PC-3 (cell line): ENCODE data around the gene MRM3. TPM values are rescaled to one million over a fixed set of nuclear protein-coding genes. Genes with fewer than 3 reads are reported as not detected.

ENCODE experiments used
- ATAC-seq: fragments of 200-7000 bp; cut with Tn5 transposase; 2 replicates; pipeline ENCODE4 v1.9.1; 2020; ENCODE audit warnings: mild to moderate bottlenecking, moderate library complexity
- BruUV-seq: library from RNA; stranded (reverse); fragments of 400-500 nt; replicated peaks from 2 replicates; lab custom pipeline; 2021; lab: Mats Ljungman, UMichigan
- CTCF ChIA-PET: fragments of 300-600 bp; sonication (Branson Sonifier 250); formaldehyde crosslinking; loops from one replicate; lab custom pipeline; 2022; ENCODE audit warnings: antibody characterized with exemption; lab: Charles Lee
- POLR2A ChIA-PET: fragments of 300-600 bp; sonication (Branson Sonifier 250); formaldehyde crosslinking; loops from one replicate; lab custom pipeline; 2022; ENCODE audit warnings: antibody characterized with exemption; ENCODE audit not compliant: unreplicated experiment; lab: Charles Lee
- DNase-seq: peaks from one replicate; pipeline ENCODE4 v3.0.0-alpha.2; 2015
- H2AFZ ChIP-seq: fragments of 300-600 bp; sonication (generic); 2 replicates; pipeline ENCODE4 v1.6.0; 2016; ENCODE audit warnings: antibody characterized with exemption, low read length
- H3F3A ChIP-seq: fragments of 300-600 bp; sonication (generic); one replicate; pipeline ENCODE4 v1.6.0; 2017; ENCODE audit warnings: antibody characterized with exemption, low read length, control low read depth, mild to moderate bottlenecking; ENCODE audit not compliant: unreplicated experiment
- H3K27ac ChIP-seq: fragments of 300-600 bp; sonication (generic); 2 replicates; pipeline ENCODE4 v1.5.1; 2016; ENCODE audit warnings: mild to moderate bottlenecking, low read length
- H3K27me3 ChIP-seq: fragments of 300-600 bp; sonication (generic); 2 replicates; pipeline ENCODE4 v1.6.1; 2016; ENCODE audit warnings: low read length, mixed read lengths
- H3K36me3 ChIP-seq: fragments of 300-600 bp; sonication (generic); 2 replicates; pipeline ENCODE4 v1.6.1; 2016; ENCODE audit warnings: low read depth, mixed run types, low read length, mixed read lengths
- H3K4me1 ChIP-seq: fragments of 300-600 bp; sonication (generic); 2 replicates; pipeline ENCODE4 v1.5.1; 2016; ENCODE audit warnings: low read length; ENCODE audit not compliant: insufficient read depth
- H3K4me2 ChIP-seq: fragments of 300-600 bp; sonication (generic); 2 replicates; pipeline ENCODE4 v1.6.0; 2016; ENCODE audit warnings: low read length
- H3K4me3 ChIP-seq: fragments of 300-600 bp; sonication (generic); 2 replicates; pipeline ENCODE4 v1.5.1; 2016; ENCODE audit warnings: mild to moderate bottlenecking, low read length, mixed read lengths
- H3K79me2 ChIP-seq: fragments of 300-600 bp; sonication (generic); 2 replicates; pipeline ENCODE4 v1.6.1; 2017; ENCODE audit warnings: low read length, mixed read lengths
- H3K9ac ChIP-seq: fragments of 300-600 bp; sonication (generic); 2 replicates; pipeline ENCODE4 v1.6.0; 2016; ENCODE audit warnings: mild to moderate bottlenecking, low read length
- H3K9me2 ChIP-seq: fragments of 300-600 bp; sonication (generic); replicated peaks from 2 replicates; pipeline ENCODE4 v1.6.1; 2016; ENCODE audit warnings: mixed run types, low read length, mixed read lengths
- H3K9me3 ChIP-seq: fragments of 300-600 bp; sonication (generic); 2 replicates; pipeline ENCODE4 v1.6.1; 2016; ENCODE audit warnings: low read length, mixed read lengths
- H4K20me1 ChIP-seq: fragments of 300-600 bp; sonication (generic); 2 replicates; pipeline ENCODE4 v1.6.1; 2016; ENCODE audit warnings: low read length, mixed read lengths
- EZH2 ChIP-seq: fragments of 300-600 bp; sonication (generic); IDR thresholded peaks from one replicate; pipeline ENCODE4 v1.6.1; 2017; ENCODE audit warnings: antibody characterized with exemption, mild to moderate bottlenecking, low read length; ENCODE audit not compliant: unreplicated experiment
- EZH2phosphoT487 ChIP-seq: fragments of 300-600 bp; sonication (generic); IDR thresholded peaks from 2 replicates; pipeline ENCODE4 v1.6.1; 2018; ENCODE audit warnings: mild to moderate bottlenecking, antibody characterized with exemption, low read length, borderline replicate concordance
- intact Hi-C: fragments of 100-400 bp; cut with micrococcal nuclease; formaldehyde crosslinking; loops from 2 replicates; pipeline ENCODE4 v1.9.0; 2023
- total RNA-seq: library from RNA; depleted of rRNA; stranded (reverse); fragments of >200 nt; gene quantifications from 2 replicates; pipeline ENCODE4 v1.2.3, GENCODE V29; 2014
- TF ChIP-seq, protein P1 (sequence below): fragments of 300-600 bp; sonication (generic); conservative IDR thresholded peaks from 2 replicates; pipeline ENCODE4 v1.5.1; 2017; ENCODE audit warnings: antibody characterized with exemption, low read depth, mild to moderate bottlenecking, low read length

MRM3 gene
- total RNA-seq, 1 experiment from 2014 or later = 40.4 TPM

DNA sequence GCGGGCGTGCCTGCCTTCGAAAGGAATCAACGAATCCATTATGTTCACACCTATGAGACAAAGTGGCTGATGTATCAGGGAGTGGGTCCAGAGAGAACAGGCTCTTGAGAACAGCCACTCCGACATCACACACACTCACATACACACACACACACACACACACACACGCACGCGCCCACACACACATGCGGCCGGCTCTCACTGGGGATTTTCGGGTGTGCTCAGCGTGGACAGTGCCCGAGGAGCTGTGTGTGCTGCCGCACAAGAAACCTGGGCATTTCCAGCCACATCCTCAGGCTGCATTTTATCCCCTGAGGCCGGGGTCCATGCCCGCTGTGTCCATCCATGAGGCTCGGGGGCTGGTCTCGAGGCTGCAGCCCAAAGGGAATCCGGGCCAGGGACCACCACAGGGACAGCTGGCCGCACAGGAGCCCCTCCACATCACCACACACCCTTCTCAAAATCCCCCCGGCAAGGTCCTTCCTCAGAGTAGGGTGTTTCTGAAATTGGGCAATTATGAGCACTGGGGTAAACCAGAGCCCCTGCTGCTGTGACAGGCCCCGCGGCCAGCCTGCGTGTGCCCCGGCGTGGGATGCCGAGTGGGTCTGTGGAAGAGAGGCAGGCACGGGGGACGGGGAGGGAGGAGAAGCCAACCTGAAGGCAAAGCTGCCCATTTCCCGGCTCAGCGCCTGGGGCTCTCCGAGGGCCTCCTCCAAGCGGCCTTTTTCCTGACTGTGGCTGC lies 24.8 kb downstream of the MRM3 start:
- Histone ChIP-seq H4K20me1 (no peaks in the 10 kb centered on the region), H3K27me3 (no peaks in the 10 kb centered on the region), H3K36me3 (no peaks in the 10 kb centered on the region), H3K9me2 (no peaks in the 10 kb centered on the region), H3K9me3 (no peaks in the 10 kb centered on the region), H3K4me2 (no peak overlapping the region), H3K79me2 (no peaks in the 10 kb centered on the region), H3F3A (no peaks in the 10 kb centered on the region), H3K4me1 (no peaks in the 10 kb centered on the region), H3K27ac (no peak overlapping the region), H3K9ac (no peak overlapping the region), H2AFZ (no peak overlapping the region), H3K4me3 (no peak overlapping the region)
- TF ChIP-seq EZH2phosphoT487 (no peak), EZH2 (no peak)
- TF ChIP-seq, protein P1, sequence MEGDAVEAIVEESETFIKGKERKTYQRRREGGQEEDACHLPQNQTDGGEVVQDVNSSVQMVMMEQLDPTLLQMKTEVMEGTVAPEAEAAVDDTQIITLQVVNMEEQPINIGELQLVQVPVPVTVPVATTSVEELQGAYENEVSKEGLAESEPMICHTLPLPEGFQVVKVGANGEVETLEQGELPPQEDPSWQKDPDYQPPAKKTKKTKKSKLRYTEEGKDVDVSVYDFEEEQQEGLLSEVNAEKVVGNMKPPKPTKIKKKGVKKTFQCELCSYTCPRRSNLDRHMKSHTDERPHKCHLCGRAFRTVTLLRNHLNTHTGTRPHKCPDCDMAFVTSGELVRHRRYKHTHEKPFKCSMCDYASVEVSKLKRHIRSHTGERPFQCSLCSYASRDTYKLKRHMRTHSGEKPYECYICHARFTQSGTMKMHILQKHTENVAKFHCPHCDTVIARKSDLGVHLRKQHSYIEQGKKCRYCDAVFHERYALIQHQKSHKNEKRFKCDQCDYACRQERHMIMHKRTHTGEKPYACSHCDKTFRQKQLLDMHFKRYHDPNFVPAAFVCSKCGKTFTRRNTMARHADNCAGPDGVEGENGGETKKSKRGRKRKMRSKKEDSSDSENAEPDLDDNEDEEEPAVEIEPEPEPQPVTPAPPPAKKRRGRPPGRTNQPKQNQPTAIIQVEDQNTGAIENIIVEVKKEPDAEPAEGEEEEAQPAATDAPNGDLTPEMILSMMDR = no peak
- DNase-seq = no peak
- POLR2A ChIA-PET = no interaction called here
- CTCF ChIA-PET = no interaction called here
- no TSS peak for BruUV-seq
- ATAC-seq = no peak
- intact Hi-C loops = no loop called here

DNA sequence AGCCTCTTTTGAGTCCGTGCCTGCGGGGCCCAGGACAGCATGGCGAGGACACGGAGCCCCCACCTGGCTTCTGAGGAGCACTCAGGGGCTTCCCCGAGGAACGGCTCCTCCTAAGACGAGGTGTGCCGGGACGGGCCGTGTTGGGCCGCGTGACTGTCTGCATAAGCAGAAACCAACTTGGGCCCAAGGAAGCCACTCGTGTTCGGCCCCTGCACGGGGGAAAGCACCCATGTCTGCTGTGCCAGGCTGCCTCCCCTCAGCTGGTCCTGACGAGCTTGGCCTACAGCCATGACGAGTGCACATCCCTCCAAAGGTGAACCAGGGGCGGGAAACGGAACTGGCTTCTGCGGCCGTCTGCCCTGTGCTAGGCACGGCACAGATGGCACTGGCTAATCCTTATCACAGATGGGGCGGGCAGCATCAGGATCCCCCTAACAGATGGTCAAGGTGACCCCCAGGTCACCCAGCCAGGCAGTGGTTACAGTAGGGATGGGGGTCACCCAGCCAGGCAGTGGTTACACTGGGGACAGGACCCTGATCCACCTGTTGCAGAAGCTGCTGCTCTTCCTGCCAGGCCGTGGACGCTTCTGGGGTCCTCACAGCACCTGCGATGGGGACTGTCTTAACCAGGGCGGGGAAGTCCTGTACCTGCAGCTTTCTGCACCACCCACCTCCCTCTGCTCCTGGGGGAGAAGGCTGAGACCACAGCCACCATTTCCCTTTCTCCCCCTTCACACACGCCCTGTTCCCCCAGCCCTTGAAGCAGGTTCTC lies 25.6 kb downstream of the MRM3 start:
- H3K4me3 ChIP-seq = no peak overlapping the region
- no peaks in the 10 kb centered on the region for H3K9me3 ChIP-seq
- H3K9ac ChIP-seq = no peak overlapping the region
- no TSS peak for BruUV-seq
- no peaks in the 10 kb centered on the region for H3K36me3 ChIP-seq
- H3K9me2 ChIP-seq = no peaks in the 10 kb centered on the region
- intact Hi-C loops = no loop called here
- no peaks in the 10 kb centered on the region for H4K20me1 ChIP-seq
- ATAC-seq (no peak), DNase-seq (no peak)
- ChIA-PET CTCF (no interaction called here), POLR2A (no interaction called here)
- H3K79me2 ChIP-seq = no peaks in the 10 kb centered on the region
- no peaks in the 10 kb centered on the region for H3K4me1 ChIP-seq
- TF ChIP-seq EZH2 (no peak), EZH2phosphoT487 (no peak)
- TF ChIP-seq, protein P1 = no peak
- H2AFZ ChIP-seq = no peak overlapping the region
- H3K4me2 ChIP-seq = no peak overlapping the region
- no peaks in the 10 kb centered on the region for H3F3A ChIP-seq
- no peaks in the 10 kb centered on the region for H3K27me3 ChIP-seq
- H3K27ac ChIP-seq = no peak overlapping the region
